ENCODE data around the gene CTNS.

CTNS gene

GRCh38 chr17:3636154-3636907 lies at the start of gene CTNS, which contains the start of gene SHPK:
CTNS (plus strand) TSS chr17:3636760; CDS start chr17:3640207, 3,447 bp downstream.
SHPK (minus strand) TSS chr17:3636250; CDS start chr17:3636219, 31 bp downstream.
- Histone ChIP-seq H3K4me1 (ENCODE audit: control insufficient read depth, insufficient read depth, low read length) (peaks cover 2% of the 10 kb centered on the region), H3K9me3 (ENCODE audit: control insufficient read depth, insufficient read depth, low read depth, low read length) (no peaks in the 10 kb centered on the region), H3K36me3 (ENCODE audit: control insufficient read depth in 2 of 2, insufficient read depth in 1 of 2, low read length in 2 of 2) (peaks cover 4 to 26% of the 10 kb centered on the region in 2 experiments; a peak in 2 of 3 replicates), H3K27ac (ENCODE audit: extremely low read depth, low read depth, low read length) (peak within 1 kb of the TSS; percentile 83), H3K4me3 (ENCODE audit: low read depth, low read length) (peak within 1 kb of the TSS; percentile 96)
- POLR2A ChIA-PET, result interaction anchor here (0.5 to 3.8 kb wide), 33 partner anchors 9 to 911 kb away, joined by 3 to 75 read pairs (median 4); partner anchors contain the start of genes EMC6, HASPIN, NCBP3 and TAX1BP3
- CTCF ChIA-PET, result interaction anchor here (0.6 to 1.4 kb wide), 6 partner anchors 10 to 797 kb away, joined by 3 to 5 read pairs (median 4); no protein-coding TSS in a partner anchor
- no peak for TF ChIP-seq ZNF423 (tag by site-specific recombination; IDR thresholded peaks at IDR 0.05)
- no peak for TF ChIP-seq ZNF362 (tag by site-specific recombination; IDR thresholded peaks at IDR 0.05)
- no peak for TF ChIP-seq ZNF514 (tag by site-specific recombination; IDR thresholded peaks at IDR 0.05)
- TF ChIP-seq ZNF777 (tag by site-specific recombination; IDR thresholded peaks at IDR 0.05; ENCODE audit: borderline replicate concordance), result peak; percentile 74
- TF ChIP-seq ZNF133 (tag by site-specific recombination; IDR thresholded peaks at IDR 0.05), result no peak
- no peak for TF ChIP-seq EGR2 (tag by site-specific recombination; IDR thresholded peaks at IDR 0.05; ENCODE audit: low read depth)
- no peak for TF ChIP-seq HOXA7 (CRISPR knock-in tag; IDR thresholded peaks at IDR 0.05; ENCODE audit: borderline replicate concordance)
- no peak for TF ChIP-seq ZNF398 (tag by site-specific recombination; IDR thresholded peaks at IDR 0.05)
- no peak for TF ChIP-seq ZNF202 (tag by site-specific recombination; IDR thresholded peaks at IDR 0.05; ENCODE audit: borderline replicate concordance)
- TF ChIP-seq ZBTB44 (tag by site-specific recombination; IDR thresholded peaks at IDR 0.05), result no peak
- peak; percentile 58 for TF ChIP-seq YY1 (tag by site-specific recombination; IDR thresholded peaks at IDR 0.05)
- peak; percentile 19; the same call in 1 of the 2 replicates for TF ChIP-seq REST (tag by site-specific recombination; IDR thresholded peaks at IDR 0.05)
- TF ChIP-seq ZNF132 (tag by site-specific recombination; IDR thresholded peaks at IDR 0.05; ENCODE audit: borderline replicate concordance), result no peak
- TF ChIP-seq FEZF1 (tag by site-specific recombination; IDR thresholded peaks at IDR 0.05), result no peak
- no peak for TF ChIP-seq ZNF791 (tag by site-specific recombination; IDR thresholded peaks at IDR 0.05)
- TF ChIP-seq ZNF169 (tag by site-specific recombination; IDR thresholded peaks at IDR 0.05), result no peak
- no peak for TF ChIP-seq ZNF830 (tag by site-specific recombination; IDR thresholded peaks at IDR 0.05; ENCODE audit: low read depth)
- TF ChIP-seq ZNF670 (tag by site-specific recombination; IDR thresholded peaks at IDR 0.05; ENCODE audit: low read depth), result no peak
- no peak for TF ChIP-seq GLI2 (tag by site-specific recombination; IDR thresholded peaks at IDR 0.05; ENCODE audit: borderline replicate concordance, low read depth)
- 0 out of 2 replicates have a peak, but pooled peaks have one; percentile 31 for TF ChIP-seq SCRT2 (tag by site-specific recombination; IDR thresholded peaks at IDR 0.05)
- TF ChIP-seq ZNF785 (tag by site-specific recombination; IDR thresholded peaks at IDR 0.05), result no peak
- TF ChIP-seq KLF9 (tag by site-specific recombination; IDR thresholded peaks at IDR 0.05; ENCODE audit: low read depth), result peak; percentile 97
- TF ChIP-seq GFI1B (tag by site-specific recombination; IDR thresholded peaks at IDR 0.05), result no peak
- TF ChIP-seq SCRT1 (tag by site-specific recombination; IDR thresholded peaks at IDR 0.05; ENCODE audit: borderline replicate concordance), result no peak
- no peak for TF ChIP-seq ZNF18 (tag by site-specific recombination; IDR thresholded peaks at IDR 0.05)
- no peak for TF ChIP-seq ZNF433 (tag by site-specific recombination; IDR thresholded peaks at IDR 0.05; ENCODE audit: low read depth)

Measured in HEK293 (cell line).